Peyer's patch (tissue), 4 donors: Measurements from ENCODE around the gene CFAP53.

Source experiments
- POLR2A ChIP-seq, 2 donors: fragments of 450-650 bp; IDR thresholded peaks; one replicate each; pipeline ENCODE4 v1.5.1; 2017; ENCODE audit warnings: antibody characterized with exemption in 2 of 2, mild to moderate bottlenecking in 2 of 2, moderate library complexity in 2 of 2
- TF ChIP-seq, protein P1 (sequence below), 6 experiments: fragments of 450-650 bp in 4 of 6; fragments of 200-600 bp in 2 of 6; sonication (generic) in 1 of 6; IDR thresholded peaks; one replicate each; pipeline ENCODE4 v1.5.1; 2017 to 2019; ENCODE audit warnings: antibody characterized with exemption in 6 of 6, mild to moderate bottlenecking in 3 of 6, moderate library complexity in 1 of 6

DNA sequence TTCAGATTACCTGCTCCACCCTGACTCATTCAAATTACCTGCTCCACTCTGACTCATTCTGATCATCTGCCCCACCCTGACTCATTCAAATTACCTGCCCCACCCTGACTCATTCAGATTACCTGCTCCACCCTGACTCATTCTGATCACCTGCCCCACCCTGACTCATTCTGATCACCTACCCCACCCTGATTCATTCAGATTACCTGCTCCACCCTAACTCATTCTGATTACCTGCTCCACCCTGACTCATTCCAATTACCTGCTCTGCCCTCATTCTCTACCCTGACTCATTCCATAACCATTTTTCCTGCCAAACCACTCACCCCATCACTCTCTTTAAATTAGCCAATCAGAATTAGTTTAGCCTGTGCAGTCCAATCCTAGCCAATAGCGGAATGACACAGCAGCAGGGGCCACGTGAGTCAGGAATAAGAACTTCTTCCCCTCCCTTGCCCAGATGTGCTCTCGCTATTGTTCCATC, 26.2 kb downstream of the CFAP53 start:
- TF ChIP-seq POLR2A (IDR thresholded peaks at IDR 0.05): no peak
- TF ChIP-seq, protein P1, sequence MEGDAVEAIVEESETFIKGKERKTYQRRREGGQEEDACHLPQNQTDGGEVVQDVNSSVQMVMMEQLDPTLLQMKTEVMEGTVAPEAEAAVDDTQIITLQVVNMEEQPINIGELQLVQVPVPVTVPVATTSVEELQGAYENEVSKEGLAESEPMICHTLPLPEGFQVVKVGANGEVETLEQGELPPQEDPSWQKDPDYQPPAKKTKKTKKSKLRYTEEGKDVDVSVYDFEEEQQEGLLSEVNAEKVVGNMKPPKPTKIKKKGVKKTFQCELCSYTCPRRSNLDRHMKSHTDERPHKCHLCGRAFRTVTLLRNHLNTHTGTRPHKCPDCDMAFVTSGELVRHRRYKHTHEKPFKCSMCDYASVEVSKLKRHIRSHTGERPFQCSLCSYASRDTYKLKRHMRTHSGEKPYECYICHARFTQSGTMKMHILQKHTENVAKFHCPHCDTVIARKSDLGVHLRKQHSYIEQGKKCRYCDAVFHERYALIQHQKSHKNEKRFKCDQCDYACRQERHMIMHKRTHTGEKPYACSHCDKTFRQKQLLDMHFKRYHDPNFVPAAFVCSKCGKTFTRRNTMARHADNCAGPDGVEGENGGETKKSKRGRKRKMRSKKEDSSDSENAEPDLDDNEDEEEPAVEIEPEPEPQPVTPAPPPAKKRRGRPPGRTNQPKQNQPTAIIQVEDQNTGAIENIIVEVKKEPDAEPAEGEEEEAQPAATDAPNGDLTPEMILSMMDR (IDR thresholded peaks at IDR 0.05): no peak
